ENCODE data around the gene LILRB3. TPM values are rescaled to one million over a fixed set of nuclear protein-coding genes. Genes with fewer than 3 reads are reported as not detected.

Gene LILRB3
- total and polyA plus RNA-seq, 12 donors: 0.22 to 56.2 (median 10.9) TPM

- peak within 1 kb of the TSS; percentile 31 to 83 (median 60) for H3K4me3 ChIP-seq
- peaks cover 0 to 21% of the 10 kb centered on the region in 2 donors for H3K36me3 ChIP-seq (replicated peaks in 1 of 2)
- peak within 1 kb of the TSS; percentile 94 to 100 (median 99) for H3K27ac ChIP-seq
- DNase-seq: no peak
- no peaks in the 10 kb centered on the region for H3K9me3 ChIP-seq (replicated peaks in 1 of 3)
- WGBS, 4 donors: 0 to 1% (median 0%) methylated on average over 15 to 64 of the region's 64 CpGs
- peaks cover 32 to 34% of the 10 kb centered on the region in 2 donors for H3K4me1 ChIP-seq (replicated peaks in 1 of 2)
- TF ChIP-seq, protein P1, sequence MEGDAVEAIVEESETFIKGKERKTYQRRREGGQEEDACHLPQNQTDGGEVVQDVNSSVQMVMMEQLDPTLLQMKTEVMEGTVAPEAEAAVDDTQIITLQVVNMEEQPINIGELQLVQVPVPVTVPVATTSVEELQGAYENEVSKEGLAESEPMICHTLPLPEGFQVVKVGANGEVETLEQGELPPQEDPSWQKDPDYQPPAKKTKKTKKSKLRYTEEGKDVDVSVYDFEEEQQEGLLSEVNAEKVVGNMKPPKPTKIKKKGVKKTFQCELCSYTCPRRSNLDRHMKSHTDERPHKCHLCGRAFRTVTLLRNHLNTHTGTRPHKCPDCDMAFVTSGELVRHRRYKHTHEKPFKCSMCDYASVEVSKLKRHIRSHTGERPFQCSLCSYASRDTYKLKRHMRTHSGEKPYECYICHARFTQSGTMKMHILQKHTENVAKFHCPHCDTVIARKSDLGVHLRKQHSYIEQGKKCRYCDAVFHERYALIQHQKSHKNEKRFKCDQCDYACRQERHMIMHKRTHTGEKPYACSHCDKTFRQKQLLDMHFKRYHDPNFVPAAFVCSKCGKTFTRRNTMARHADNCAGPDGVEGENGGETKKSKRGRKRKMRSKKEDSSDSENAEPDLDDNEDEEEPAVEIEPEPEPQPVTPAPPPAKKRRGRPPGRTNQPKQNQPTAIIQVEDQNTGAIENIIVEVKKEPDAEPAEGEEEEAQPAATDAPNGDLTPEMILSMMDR (IDR thresholded peaks at IDR 0.05): peak in 3 of 6 experiments; percentile 17 to 48 (median 44)
- peak; percentile 38 to 67 for TF ChIP-seq POLR2A (IDR thresholded peaks at IDR 0.05)
- intact Hi-C loops (cut with DNase I): no loop called here
- no peaks in the 10 kb centered on the region for H3K27me3 ChIP-seq
These were observed 33.6 kb downstream of the LILRB3 start, which contains the start of gene MBOAT7 for GRCh38 chr19:54189145-54189734. TSS of gene MBOAT7 (minus strand) at chr19:54189580. CDS start at chr19:54188508, 1,072 bp downstream.

GRCh38 chr19:54188215-54188871, 34.5 kb downstream of the LILRB3 start:
- 7 to 15% (median 11%) methylated on average over 8 to 12 of the region's 12 CpGs for WGBS, 4 donors
- no peaks in the 10 kb centered on the region for H3K9me3 ChIP-seq (replicated peaks in 1 of 3)
- H3K27me3 ChIP-seq: no peaks in the 10 kb centered on the region
- H3K27ac ChIP-seq: peak overlapping the region; percentile 91 to 100 (median 99)
- H3K4me3 ChIP-seq: peak overlapping the region in 3 of 4 donors; percentile 57 to 81 (median 64)
- intact Hi-C loops (cut with DNase I): no loop called here
- peaks cover 32 to 34% of the 10 kb centered on the region in 2 donors for H3K4me1 ChIP-seq (replicated peaks in 1 of 2)
- peak in 6 of 7 donors; percentile 71 to 90 (median 78) for DNase-seq
- peaks cover 0 to 19% of the 10 kb centered on the region in 2 donors for H3K36me3 ChIP-seq (replicated peaks in 1 of 2)
- TF ChIP-seq, protein P1 (IDR thresholded peaks at IDR 0.05): no peak
- TF ChIP-seq POLR2A (IDR thresholded peaks at IDR 0.05): no peak

DNA sequence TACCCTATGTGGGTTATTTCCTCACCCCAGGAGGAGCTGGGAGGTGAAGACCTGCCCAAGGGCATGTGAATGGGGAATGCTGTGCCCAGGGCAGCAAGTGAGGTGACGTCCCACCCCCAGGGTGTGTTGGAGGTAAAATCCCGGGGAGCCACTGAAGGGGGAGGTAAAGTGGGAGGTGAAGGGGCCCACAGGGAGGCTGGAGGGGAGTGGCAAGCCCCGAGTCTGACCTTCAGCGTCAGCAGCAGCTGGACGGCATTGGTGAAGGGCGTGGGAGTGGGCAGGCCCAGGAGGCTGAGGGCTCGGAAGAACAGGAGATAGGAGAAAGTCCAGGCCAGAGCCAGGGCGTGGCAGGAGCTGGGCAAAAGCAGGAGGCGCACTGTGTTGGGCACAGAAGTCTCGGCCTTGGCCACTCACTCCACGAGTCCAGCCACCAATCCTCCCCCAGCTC, 35.8 kb downstream of the LILRB3 start:
- peak overlapping the region in 1 of 4 donors; percentile 81 for H3K4me3 ChIP-seq
- peaks cover 26 to 27% of the 10 kb centered on the region in 2 donors for H3K4me1 ChIP-seq (replicated peaks in 1 of 2)
- no peaks in the 10 kb centered on the region for H3K27me3 ChIP-seq
- 47 to 62% (median 54%) methylated on average over 11 of the region's 11 CpGs for WGBS, 4 donors
- peaks cover 0 to 19% of the 10 kb centered on the region in 2 donors for H3K36me3 ChIP-seq (replicated peaks in 1 of 2)
- no peaks in the 10 kb centered on the region for H3K9me3 ChIP-seq (replicated peaks in 1 of 3)
- DNase-seq: peak; percentile 65 to 92 (median 81)
- intact Hi-C loops (cut with DNase I): no loop called here
- TF ChIP-seq POLR2A (IDR thresholded peaks at IDR 0.05): peak; percentile 26 to 65
- TF ChIP-seq, protein P1 (IDR thresholded peaks at IDR 0.05): no peak
- H3K27ac ChIP-seq: peak overlapping the region; percentile 56 to 99 (median 83)

- no peak for TF ChIP-seq POLR2A (IDR thresholded peaks at IDR 0.05)
- TF ChIP-seq, protein P1 (IDR thresholded peaks at IDR 0.05): no peak
- H3K27me3 ChIP-seq: no peaks in the 10 kb centered on the region
- H3K4me1 ChIP-seq (replicated peaks in 1 of 2): peaks cover 22% of the 10 kb centered on the region in 2 donors
- peak overlapping the region in 4 of 5 donors; percentile 56 to 99 (median 84) for H3K27ac ChIP-seq
- intact Hi-C loops (cut with DNase I): no loop called here
- 80 to 97% (median 90%) methylated on average over 5 to 8 of the region's 8 CpGs for WGBS, 4 donors
- H3K4me3 ChIP-seq: no peak overlapping the region
- H3K9me3 ChIP-seq (replicated peaks in 1 of 3): no peaks in the 10 kb centered on the region
- H3K36me3 ChIP-seq (replicated peaks in 1 of 2): peaks cover 0 to 19% of the 10 kb centered on the region in 2 donors
- no peak for DNase-seq
These were observed 36.5 kb downstream of the LILRB3 start for GRCh38 chr19:54186351-54186750.

Data from adrenal gland (tissue), 12 donors.